ENCODE data around the gene ROBO1.
"Not testable (repeated sequence)": the region's sequence is repeated elsewhere in the genome, so short reads cannot be mapped to it uniquely, and the experiment has no call there.

ROBO1 gene

DNA sequence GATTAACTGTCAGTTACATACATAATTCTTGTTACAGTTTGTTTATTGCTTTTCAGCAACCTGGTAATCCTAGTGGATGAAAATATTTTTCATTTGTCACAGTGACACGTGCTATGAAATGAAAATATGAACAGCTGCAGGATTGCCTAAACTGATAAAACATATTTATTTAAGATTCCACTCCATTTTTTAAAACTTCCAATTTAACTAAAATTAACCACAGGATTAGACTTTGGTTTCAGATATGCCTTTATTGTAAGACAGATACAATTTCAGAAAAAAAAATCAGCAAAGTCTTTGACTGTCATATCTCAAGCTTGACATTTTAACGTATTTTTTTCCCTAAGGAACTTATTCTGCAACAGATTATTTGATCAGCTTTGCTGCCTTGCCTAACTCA lies 550.7 kb downstream of the ROBO1 start:
- DNase-seq: no peak

DNA sequence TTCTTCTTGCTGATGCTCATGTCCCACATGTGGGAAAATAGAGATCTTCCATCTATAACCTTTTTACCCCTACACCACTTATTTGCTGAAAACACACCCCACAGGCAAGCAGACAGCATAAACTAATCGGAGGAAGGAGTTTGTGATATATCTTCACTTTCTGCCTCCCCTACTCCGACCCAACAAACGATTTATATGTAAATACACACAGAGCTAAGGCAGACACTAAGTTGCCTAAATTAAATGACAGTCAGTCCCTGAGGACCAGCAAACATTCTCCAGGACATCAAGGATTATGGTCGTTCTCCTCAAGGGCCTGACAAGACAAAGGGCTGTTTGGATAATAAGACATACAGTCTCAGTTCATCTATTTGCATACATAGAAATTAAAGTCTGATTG lies 552.5 kb downstream of the ROBO1 start:
- no peak for DNase-seq

DNA sequence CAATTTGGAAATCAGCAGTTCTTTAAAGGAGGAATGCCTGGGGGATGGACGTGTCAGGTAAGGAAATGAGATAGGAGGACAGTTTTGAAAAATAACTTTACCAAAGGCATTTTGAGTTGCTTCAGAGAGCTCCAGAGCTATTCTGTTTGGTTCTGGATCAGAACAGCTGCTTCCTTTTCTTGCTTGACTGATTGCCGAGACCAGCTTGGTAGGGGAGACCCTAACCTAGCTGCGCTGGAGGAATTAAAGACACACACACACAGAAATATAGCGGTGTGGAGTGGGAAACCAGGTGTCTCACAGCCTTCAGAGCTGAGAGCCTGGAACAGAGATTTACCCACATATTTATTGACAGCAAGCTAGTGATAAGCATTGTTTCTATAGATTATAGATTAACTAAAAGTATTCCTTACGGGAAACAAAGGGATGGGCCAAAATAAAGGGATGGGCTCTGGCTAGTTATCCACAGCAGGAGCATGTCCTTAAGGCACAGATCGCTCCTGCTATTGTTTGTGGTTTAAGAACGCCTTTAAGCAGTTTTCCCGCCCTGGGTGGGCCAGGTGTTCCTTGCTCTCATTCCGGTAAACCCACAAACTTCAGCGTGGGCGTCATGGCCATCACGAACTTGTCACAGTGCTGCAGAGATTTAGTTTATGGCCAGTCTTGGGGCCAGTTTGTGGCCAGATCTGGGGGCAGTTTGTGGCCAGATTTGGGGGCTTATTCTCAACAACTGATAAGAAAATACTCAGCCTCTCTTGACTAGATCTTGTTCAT lies 556.0 kb downstream of the ROBO1 start:
- no peak for DNase-seq

DNA sequence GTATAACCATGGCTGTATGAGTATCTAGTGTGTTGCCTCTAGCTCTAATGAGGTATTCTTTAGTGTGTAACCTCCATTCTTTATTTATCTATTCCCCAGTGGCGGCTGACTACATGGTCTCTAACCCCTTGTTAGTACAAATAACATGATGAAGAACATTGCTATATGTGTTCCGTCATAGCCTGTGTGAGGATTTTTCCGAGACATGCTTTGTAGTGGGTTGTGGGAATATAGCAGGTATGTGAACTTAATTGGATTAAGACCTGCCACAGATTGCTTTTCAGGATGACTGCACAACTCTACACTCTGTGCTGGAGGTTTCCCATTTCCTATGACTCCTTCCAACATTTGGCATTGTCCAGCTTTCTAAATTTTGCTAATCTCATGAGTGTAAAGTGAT lies 563.4 kb downstream of the ROBO1 start:
- DNase-seq: no peak

DNA sequence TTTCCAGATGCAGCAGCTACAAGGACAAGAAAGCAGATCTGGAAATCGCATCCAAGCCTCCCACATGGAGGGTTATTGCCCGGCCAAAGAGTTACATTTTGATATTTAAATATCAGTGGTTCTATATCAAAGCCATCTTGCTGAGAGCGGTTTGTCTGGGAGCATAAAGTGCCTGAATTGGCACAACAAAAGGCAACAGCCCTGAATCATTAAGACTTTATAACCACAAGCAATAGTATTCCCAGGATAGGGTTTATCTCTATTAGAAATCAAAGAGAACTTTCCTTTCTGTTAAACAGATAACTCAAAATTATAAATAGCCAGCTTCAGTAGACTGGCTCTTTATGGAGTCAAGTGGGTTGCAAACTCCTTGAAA lies 564.7 kb downstream of the ROBO1 start:
- DNase-seq: no peak

DNA sequence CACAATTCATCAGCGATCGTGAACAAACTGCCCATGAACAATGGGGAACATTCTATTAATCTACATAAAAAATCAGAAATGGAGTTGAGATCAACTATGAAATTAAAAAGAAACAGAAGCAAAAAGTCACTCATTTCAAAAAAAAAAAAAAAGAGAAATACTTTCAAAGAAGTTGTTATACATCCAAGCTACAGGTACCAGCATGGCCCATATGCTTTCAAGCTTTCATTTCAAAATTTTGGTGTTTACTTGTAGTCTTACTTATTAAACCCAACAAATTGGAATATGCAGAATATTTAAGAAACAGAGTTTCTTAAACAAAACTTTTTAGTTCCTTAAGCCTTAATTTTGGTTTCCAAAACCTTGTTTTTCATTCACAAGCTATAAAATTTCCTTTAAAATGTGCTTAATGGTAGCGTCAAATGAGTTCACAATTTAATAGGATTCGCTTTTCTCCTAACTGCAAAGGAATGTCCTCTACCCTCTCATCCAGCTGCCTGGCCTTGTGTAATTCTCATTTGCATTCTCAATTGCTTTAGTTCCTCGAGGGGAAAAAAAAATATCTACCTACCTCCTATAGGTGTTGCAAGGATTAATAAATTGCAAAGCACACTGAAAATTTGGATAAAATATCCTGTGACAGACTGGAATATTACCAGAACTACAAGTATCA lies 565.2 kb downstream of the ROBO1 start:
- no peak for DNase-seq

DNA sequence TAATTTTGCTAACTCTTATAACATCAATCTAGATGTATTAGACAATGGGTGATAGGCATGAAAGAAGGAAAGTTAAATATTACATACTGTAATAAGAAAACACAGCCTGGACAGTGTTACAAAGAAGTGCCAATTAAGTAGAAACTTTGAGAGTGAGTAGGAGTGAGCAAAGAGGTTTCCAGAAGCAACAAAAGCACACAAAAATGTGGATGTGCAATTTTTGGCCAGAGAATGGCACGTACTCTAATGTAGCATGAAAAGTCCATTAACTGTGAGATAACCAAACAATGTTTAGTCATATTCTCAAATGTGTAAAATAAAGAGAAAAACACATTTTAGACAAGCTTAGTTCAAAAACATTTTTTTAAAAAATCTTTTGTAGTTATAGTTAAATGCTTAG lies 567.3 kb downstream of the ROBO1 start:
- no peak for DNase-seq

DNA sequence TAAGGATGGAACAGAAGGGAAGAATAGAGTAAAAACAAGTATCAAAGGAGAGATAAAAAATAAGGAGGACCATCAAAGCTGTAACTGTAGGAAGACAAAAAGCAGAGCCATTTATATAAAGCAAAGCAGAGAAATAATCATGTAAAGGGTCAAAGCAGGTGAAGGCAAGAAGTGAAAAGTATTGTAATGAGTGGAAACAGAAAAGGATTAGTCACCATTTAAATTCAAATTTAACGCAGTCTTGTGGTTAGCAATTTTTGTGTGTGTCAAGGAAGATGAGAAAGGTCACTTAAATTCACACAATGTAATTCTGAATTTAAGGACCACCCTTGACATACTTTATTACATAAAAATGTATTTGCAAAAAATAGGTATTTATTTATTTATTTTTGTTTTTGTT lies 567.8 kb downstream of the ROBO1 start:
- DNase-seq: no peak

DNA sequence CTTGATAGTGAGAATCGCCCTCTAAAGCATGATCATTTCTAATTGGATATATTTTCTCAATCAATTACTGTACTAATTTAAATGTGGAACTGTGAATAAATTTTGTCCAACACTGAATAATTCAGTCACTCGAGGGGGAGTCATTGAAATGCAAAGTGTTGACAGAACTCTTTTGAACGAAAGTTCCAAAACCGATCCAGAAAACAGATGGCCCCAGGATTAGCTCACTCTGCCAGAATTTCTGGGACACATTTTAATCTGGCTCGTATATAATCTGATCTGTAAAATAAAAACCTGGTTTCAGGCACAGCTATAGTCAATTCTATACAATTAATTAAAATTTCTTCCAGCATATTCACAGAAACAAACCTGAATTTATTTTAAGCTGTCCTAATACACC lies 580.4 kb downstream of the ROBO1 start:
- DNase-seq: no peak

DNA sequence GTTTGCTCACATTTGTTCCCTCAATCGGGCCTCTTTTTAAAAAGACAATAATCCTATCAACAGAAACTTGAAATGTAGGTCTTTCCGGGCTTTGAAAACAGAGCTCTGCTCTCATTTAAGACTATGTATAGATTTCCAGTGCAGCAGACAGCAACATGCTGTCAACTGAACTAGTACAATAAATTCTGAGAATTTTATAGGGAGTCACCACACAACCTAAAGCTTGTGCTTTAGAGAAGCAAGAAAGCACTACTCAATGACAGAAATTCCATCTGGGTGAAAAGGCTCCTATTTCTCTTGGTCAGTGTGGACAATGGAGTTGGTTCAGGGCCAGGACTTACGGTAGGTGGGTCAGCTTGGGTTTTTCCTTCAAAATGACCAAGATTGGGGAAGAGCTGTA lies 583.5 kb downstream of the ROBO1 start:
- no peak for DNase-seq

DNA sequence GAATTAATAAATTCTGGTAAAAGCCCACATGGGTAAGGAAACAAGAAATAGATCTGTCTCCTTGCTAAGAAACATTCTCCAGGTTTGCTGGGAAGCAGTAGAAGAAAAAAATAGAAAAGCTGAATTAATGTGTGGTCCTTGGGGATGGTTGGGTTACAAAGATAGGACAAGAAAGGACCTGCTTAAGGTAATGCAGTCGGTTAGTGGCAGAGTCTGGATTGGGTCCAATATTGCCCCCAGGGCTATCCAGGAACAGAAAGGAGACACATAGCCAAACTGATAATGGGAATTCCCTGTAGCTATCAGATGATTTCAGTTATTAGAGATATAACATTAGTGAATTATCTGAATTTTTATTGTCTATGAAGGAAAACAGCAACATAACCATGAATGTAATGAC lies 584.3 kb downstream of the ROBO1 start:
- DNase-seq: no peak

DNA sequence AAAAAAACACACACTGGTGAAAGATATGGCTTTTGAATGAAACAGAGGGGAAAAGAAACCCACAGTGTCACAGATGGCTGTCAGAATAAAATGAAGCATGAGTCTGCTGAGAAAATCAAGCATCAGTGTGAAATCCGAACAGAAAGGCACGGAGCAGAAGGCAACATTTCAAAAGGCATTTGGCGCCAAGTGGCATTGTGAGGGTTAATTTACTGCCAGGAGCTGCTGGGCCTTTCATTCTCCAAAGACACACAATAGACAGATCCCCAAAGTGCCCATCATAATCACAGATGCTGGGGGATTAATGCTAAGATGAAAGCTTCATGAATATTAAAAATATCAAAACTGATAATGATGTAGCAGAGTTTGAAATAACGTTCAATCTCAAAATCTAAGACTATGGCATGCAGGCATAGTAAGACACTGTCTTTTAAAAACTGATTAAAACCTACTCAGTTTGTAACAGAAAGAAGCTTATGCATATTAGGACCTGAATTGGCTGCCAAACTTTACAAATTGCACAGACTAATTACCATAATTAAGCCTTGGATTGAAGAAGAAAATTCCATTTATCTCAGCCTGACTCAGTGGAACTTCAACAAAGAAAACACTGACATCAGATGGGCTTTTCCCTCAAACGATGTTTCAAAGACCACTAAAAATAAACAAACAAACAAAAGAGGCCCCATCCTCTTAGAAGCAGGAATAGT lies 589.2 kb downstream of the ROBO1 start:
- DNase-seq: no peak

DNA sequence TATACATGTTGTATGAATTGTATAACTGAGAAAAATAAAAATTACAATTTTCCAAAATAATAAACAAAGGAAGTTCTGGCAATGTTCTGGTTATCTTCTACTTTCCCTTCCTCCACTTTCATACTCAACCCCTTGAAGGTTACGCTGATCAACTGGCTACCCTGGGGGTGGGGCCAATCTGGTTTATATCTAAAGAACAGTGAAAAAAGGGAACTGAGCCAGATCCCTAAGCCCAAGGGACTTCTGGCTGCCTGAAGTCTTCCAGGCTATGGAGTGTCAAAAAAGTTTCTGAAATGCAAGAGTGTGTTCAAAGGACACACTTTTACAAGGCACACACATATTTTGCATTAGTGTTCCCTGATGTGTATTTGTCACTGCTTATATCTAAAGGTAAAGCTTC lies 591.9 kb downstream of the ROBO1 start:
- DNase-seq: no peak

DNA sequence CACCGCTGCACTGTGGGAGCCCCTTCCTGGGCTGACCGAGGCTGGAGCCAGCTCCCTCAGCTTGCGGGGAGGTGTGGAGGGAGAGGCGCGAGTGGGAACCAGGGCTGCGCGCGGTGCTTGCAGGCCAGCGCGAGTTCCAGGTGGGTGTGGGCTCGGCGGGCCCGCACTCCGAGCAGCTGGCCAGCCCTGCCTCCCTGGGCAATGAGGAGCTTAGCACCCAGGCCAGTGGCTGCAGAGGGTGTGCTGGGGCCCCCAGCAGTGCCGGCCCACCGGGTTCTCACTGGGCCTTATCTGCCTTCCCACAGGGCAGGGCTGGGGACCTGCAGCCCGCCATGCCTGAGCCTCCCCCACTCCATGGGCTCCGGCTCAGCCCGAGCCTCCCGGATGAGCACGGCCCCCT lies 594.5 kb downstream of the ROBO1 start:
- DNase-seq: not testable (repeated sequence)

DNA sequence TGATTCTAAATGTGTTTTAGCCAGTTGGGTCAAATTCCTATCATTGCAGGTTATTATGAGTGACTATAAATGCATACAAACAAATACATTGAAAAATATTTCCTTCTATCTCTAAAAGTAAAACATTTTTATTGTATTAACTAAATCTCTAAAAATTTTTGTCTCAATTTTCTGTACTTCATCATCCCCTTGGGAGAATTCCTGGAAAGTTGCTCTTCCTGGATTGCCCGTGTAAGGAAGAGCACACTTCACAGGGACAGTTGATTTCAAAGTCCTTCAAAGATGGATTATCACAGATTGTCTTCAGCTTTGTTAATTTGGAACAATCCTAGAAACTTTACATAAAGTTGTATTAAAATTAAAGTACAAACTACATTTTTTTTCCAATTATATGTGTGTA lies 595.6 kb downstream of the ROBO1 start:
- DNase-seq: no peak

DNA sequence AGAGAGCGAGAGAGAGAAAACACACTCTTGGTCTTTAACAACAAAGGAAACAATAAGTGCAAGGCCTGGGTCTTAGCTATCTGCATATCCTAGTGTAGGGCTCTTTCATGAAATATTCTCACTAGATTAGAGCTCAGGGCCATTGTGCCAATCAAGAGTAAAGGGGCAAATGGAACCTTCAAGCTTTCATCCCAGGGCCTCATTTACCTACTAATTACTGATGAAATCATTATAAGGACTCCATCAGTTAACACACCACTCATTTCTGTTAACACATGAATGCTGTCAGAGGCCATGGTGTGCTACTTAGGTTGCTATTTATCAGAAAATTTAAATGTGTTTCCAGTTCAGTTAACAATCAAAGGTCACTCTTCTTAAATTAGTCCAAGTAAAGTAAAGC lies 597.8 kb downstream of the ROBO1 start:
- no peak for DNase-seq

DNA sequence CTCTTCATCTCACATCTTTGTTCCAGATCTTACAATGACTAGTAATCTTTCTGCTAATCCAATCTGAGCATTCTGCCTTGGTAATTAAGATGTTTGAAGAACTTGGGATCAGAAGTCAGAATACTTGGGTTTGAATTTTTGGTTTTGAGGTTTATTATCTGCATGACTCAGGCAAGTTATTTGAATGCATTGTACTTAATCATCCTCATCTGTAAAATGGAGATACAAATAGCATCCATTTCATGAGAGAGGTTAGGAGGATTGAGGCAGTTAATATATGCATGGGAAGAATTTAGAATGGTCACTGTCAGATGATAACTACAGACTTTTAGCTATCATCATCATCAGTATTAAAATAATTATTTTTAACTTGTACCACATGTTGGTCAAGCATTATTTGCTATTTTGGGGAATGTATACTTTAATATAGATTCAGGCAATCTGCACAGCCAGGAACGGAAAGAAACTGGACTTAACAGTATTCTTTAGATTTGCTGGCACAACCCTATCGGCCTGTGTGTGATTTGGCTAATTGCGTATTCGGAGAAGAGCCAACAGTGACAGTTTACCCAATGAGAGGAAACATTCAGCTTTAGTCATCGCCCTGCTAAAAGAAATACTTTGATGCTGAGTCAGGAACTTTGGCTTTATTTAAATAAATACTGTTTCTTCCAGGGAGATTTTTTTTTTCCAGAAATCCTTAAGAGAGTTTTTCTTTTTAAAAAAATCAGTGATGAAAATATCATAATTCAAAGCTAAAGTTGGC lies 600.0 kb downstream of the ROBO1 start:
- DNase-seq: no peak

DNA sequence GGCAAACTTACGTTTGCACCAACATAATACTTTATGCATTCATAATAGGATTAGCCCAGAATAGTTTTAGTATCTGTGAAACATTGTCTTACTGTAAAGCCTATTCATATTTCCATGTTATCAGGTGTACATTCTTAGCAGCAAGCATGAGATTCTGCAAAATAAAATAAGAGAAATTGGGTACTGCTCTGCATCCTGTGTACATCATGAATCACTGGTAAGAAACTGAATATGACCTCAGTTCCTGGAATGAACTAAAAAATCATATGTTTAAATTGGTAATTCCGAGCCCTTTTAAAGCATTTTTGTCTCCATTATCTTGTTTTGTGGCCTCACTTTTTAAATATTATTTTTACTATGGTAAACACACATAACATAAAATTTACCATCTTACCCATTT lies 605.1 kb downstream of the ROBO1 start:
- DNase-seq: no peak

DNA sequence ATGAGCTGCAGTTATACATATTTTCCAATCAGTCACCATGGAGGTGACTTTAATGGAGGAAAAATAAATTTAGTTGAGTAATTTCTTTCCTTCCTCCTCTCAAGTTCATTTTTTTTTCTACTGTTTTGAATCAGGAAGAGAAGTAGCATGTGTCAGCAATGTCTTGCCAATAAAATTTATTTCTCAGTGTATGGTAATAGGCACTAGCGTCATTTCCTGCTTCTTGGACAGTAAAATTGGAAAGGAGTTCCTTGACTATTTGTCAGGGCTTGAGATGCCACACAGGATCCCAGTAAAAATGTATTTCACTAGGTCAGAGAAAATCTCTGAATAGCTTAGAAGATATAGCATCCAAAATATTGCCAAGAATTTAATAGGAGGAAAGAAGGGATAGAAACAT lies 605.9 kb downstream of the ROBO1 start:
- no peak for DNase-seq

DNA sequence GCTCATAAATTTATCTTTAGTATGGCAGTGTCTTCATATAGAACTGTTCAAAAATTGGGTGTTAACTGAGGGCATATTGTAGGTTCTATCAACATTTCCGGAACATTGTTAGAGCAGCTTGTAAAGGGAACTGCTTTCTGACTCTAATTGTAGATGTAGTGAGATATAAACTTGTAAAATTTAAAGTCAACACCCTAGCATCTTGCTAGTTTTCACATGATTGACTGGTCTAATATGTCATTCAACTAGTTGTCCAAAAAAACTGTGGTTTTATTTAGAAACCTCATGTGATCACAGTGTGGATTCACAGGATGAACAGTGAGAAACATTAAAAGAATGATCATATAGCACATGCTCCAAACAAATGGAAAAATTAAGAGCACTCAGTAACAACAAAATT lies 607.4 kb downstream of the ROBO1 start:
- DNase-seq: no peak

DNA sequence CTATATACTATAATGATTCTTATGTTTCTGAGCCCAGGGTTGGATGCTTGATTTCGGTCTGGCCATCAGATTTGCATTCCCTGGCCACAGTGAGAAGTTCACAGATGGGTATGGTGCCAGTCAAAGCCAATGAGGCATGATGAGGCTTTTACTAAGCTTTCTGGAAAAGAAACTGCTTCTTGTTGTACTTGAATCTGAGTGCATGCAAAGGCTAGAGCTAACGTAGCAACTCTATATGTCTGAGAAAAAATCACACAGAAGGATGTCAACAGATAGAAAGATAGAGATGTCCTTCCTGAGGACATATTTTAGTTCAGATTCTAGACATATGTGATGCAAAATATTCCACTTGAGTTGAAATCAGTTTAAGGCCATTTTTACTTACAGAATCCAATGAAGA lies 608.1 kb downstream of the ROBO1 start:
- no peak for DNase-seq

DNA sequence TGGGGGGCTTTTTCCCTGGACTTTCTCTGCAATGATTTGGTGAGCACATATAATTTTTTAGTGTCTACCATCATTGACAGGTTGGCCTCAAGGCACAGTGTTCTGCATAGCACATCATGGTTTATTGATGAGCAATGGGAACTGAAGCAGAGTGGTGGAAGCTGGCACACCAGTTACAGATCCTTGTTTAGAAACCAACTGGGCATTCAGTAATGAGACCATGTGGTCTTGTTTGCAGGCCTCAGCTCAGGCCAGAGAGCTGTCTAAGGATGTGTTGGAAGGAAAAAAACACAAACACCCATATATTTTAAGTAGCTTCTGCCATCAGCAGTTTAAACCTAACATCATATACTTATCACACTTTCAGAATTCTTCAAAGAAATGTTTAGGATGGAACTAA lies 610.6 kb downstream of the ROBO1 start:
- no peak for DNase-seq

DNA sequence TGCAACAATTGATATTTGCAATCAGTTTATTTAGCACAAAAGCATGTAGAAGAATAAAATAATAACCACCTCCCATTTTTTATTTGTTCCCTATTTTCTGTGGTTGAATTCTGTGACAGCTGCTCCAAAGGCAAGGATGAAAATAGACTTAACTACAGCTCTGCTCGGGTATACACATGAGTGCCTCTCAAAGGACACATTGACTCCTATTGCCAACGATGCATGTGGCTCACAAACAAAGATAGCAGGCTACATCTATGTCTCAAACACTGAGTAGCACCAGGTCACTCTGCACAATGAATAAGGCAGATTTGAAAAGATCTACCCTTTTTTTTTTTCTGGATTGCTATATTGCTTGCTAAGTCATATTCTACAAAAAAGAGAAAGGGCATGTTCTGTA lies 612.9 kb downstream of the ROBO1 start:
- no peak for DNase-seq

DNA sequence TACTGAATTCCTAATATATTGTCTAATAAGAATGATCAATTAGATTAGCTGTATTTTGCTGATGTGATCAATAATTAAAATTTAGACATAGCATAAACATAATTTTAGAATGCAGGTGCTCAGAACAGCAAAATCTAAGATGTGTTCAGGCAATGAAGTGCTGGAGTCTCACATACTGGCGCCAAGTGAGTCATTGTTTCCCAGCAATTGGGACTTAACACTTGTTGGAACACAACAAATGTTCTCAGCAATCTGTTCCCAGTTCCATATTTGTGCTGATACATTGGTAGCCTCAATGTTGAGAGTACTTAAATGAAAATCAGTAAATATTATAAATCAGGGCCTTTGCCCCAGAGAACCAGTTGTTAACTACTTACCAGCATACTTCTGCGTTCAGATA lies 619.0 kb downstream of the ROBO1 start:
- DNase-seq: no peak
